IPS-NIHi7 (cell line): ENCODE measurements around the gene PTPRS.
"Not testable (repeated sequence)": the region's sequence is repeated elsewhere in the genome, so short reads cannot be mapped to it uniquely, and the experiment has no call there.

Source experiments
- DNase-seq: peaks from one replicate; pipeline ENCODE4 v3.0.0; 2012; ENCODE audit warnings: mixed read lengths; ENCODE audit errors: extremely low spot score

The PTPRS gene

GRCh38 chr19:5333581-5334365 is 6.8 kb downstream of the PTPRS start:
- DNase-seq = no peak

GRCh38 chr19:5332501-5332900 is 8.1 kb downstream of the PTPRS start:
- DNase-seq = no peak

- DNase-seq = no peak
These were observed 8.8 kb downstream of the PTPRS start for GRCh38 chr19:5331790-5332189.

GRCh38 chr19:5330307-5330720 is 10.3 kb downstream of the PTPRS start:
- DNase-seq = no peak

- DNase-seq = no peak
These were observed 11.5 kb downstream of the PTPRS start for GRCh38 chr19:5329141-5329540.

GRCh38 chr19:5328407-5328806 is 12.2 kb downstream of the PTPRS start:
- not testable (repeated sequence) for DNase-seq

- DNase-seq = no peak
These were observed 13.5 kb downstream of the PTPRS start for GRCh38 chr19:5326986-5327623.

GRCh38 chr19:5326545-5326944 is 14.1 kb downstream of the PTPRS start:
- no peak for DNase-seq

GRCh38 chr19:5324947-5325346 is 15.7 kb downstream of the PTPRS start:
- no peak for DNase-seq

GRCh38 chr19:5323475-5323811 is 17.2 kb downstream of the PTPRS start:
- no peak for DNase-seq

- DNase-seq = no peak
These were observed 18.5 kb downstream of the PTPRS start for GRCh38 chr19:5321851-5322681.

- no peak for DNase-seq
These were observed 19.5 kb downstream of the PTPRS start for GRCh38 chr19:5321066-5321642.

GRCh38 chr19:5319516-5319915 is 21.1 kb downstream of the PTPRS start:
- no peak for DNase-seq

GRCh38 chr19:5318306-5318705 is 22.3 kb downstream of the PTPRS start:
- no peak for DNase-seq

GRCh38 chr19:5317321-5317720 is 23.3 kb downstream of the PTPRS start:
- no peak for DNase-seq

- DNase-seq = no peak
These were observed 24.5 kb downstream of the PTPRS start for GRCh38 chr19:5316138-5316537.

- DNase-seq = no peak
These were observed 25.7 kb downstream of the PTPRS start for GRCh38 chr19:5314907-5315298.

- no peak for DNase-seq
These were observed 26.4 kb downstream of the PTPRS start for GRCh38 chr19:5314012-5314906.

GRCh38 chr19:5313307-5313706 is 27.3 kb downstream of the PTPRS start:
- DNase-seq = no peak

GRCh38 chr19:5312058-5312457 is 28.6 kb downstream of the PTPRS start:
- DNase-seq = no peak
